Left lung (tissue), 10 donors: ENCODE data around the gene PJVK. TPM values are rescaled to one million over a fixed set of nuclear protein-coding genes. Genes with fewer than 3 reads are reported as not detected.

Experiments used
- ATAC-seq: fragments of 200-7000 bp; cut with Tn5 transposase; one replicate; pipeline ENCODE4 v1.9.1; 2020; ENCODE audit warnings: moderate library complexity
- DNase-seq, 4 donors: peaks; one replicate each; pipeline ENCODE4 v3.0.0-alpha.2; 2013 to 2020
- H3K27ac ChIP-seq, 2 donors: fragments of 200-600 bp; sonication (generic) in 1 of 2; one replicate each; pipeline versions ENCODE4 v1.5.0 to v1.8.0; 2020 to 2021
- H3K27me3 ChIP-seq, 2 donors: fragments of 200-600 bp; sonication (generic) in 1 of 2; one replicate each; pipeline versions ENCODE4 v1.5.0 to v1.8.0; 2020 to 2021
- H3K36me3 ChIP-seq, 2 donors: fragments of 200-600 bp; sonication (generic) in 1 of 2; one replicate each; pipeline versions ENCODE4 v1.5.0 to v1.8.0; 2020 to 2021
- H3K4me1 ChIP-seq, 2 donors: fragments of 200-600 bp; one replicate each; pipeline ENCODE4 v1.8.0; 2021
- H3K4me3 ChIP-seq, 2 donors: fragments of 200-600 bp; sonication (generic) in 1 of 2; one replicate each; pipeline versions ENCODE4 v1.5.0 to v1.8.0; 2020 to 2021; ENCODE audit warnings: mild to moderate bottlenecking in 1 of 2
- H3K9me3 ChIP-seq, 2 donors: fragments of 200-600 bp; sonication (generic) in 1 of 2; one replicate each; pipeline versions ENCODE4 v1.5.0 to v1.8.0; 2020 to 2021
- CTCF ChIP-seq, 2 donors: fragments of 200-600 bp; sonication (generic) in 1 of 2; IDR thresholded peaks; one replicate each; pipeline versions ENCODE4 v1.5.0 to v1.8.0; 2021; ENCODE audit warnings: antibody characterized with exemption in 2 of 2
- intact Hi-C, 2 donors: fragments of 100-400 bp; cut with DNase I; formaldehyde crosslinking; loops; one replicate each; pipeline versions ENCODE4 v1.11.2 to v1.14.2; 2022
- polyA plus RNA-seq, 6 donors: library from polyadenylated mRNA; unstranded; fragments of 120-200 nt; gene quantifications; one replicate each; pipeline ENCODE4 v1.2.1, GENCODE V29; 2013; ENCODE audit not compliant: insufficient read length in 6 of 6
- total RNA-seq, 2 donors: library from RNA; stranded (reverse); fragmentation: NEBNext Ultra II Directional; extraction: Animal tissue kit (Norgen Biotek cat#: 25700); gene quantifications; one replicate each; pipeline ENCODE4 v1.2.1, GENCODE V29; 2021
- donor health status: DM: no; HTN: yes; CAD: no.
- donor health status: DM: no; HTN: no; CAD: no.

PJVK gene
- total and polyA plus RNA-seq, 8 donors: 2.0 to 13.7 (median 11.3) TPM

GRCh38 chr2:178496049-178496448 lies 44.9 kb downstream of the PJVK start:
- H3K36me3 ChIP-seq: peaks cover 0 to 87% of the 10 kb centered on the region in 2 donors

GRCh38 chr2:178498137-178498536 lies 47.0 kb downstream of the PJVK start:
- DNase-seq: no peak
- no peak for ATAC-seq
- intact Hi-C loops: no loop called here
- Histone ChIP-seq H3K27ac (no peak overlapping the region), H3K9me3 (no peaks in the 10 kb centered on the region), H3K4me1 (no peaks in the 10 kb centered on the region), H3K36me3 (peaks cover 0 to 97% of the 10 kb centered on the region in 2 donors), H3K27me3 (no peaks in the 10 kb centered on the region), H3K4me3 (no peak overlapping the region)
- TF ChIP-seq CTCF (IDR thresholded peaks at IDR 0.05): no peak

More at GRCh38 chr2:178496049-178496448, 44.9 kb downstream of the PJVK start:
- no peaks in the 10 kb centered on the region for H3K27me3 ChIP-seq
- no peak overlapping the region for H3K27ac ChIP-seq
- DNase-seq (no peak), ATAC-seq (no peak)
- H3K4me1 ChIP-seq: no peaks in the 10 kb centered on the region
- no peak overlapping the region for H3K4me3 ChIP-seq
- H3K9me3 ChIP-seq: no peaks in the 10 kb centered on the region
- intact Hi-C loops: no loop called here
- no peak for TF ChIP-seq CTCF (IDR thresholded peaks at IDR 0.05)

GRCh38 chr2:178499640-178500039 lies 48.5 kb downstream of the PJVK start:
- intact Hi-C loops: no loop called here
- no peak overlapping the region for H3K27ac ChIP-seq
- H3K27me3 ChIP-seq: no peaks in the 10 kb centered on the region
- no peaks in the 10 kb centered on the region for H3K9me3 ChIP-seq
- no peak for TF ChIP-seq CTCF (IDR thresholded peaks at IDR 0.05)
- no peaks in the 10 kb centered on the region for H3K4me1 ChIP-seq
- no peak for DNase-seq
- no peak for ATAC-seq
- H3K36me3 ChIP-seq: peaks cover 0 to 100% of the 10 kb centered on the region in 2 donors
- H3K4me3 ChIP-seq: no peak overlapping the region

- intact Hi-C loops: no loop called here
- peaks cover 0 to 79% of the 10 kb centered on the region in 2 donors for H3K36me3 ChIP-seq
- no peak for TF ChIP-seq CTCF (IDR thresholded peaks at IDR 0.05)
These were observed 51.6 kb downstream of the PJVK start for GRCh38 chr2:178502751-178503150.

GRCh38 chr2:178506101-178506500 lies 54.9 kb downstream of the PJVK start:
- H3K9me3 ChIP-seq: no peaks in the 10 kb centered on the region
- H3K27ac ChIP-seq: no peak overlapping the region
- DNase-seq (no peak), ATAC-seq (no peak)
- no peaks in the 10 kb centered on the region for H3K4me1 ChIP-seq
- TF ChIP-seq CTCF (IDR thresholded peaks at IDR 0.05): no peak
- intact Hi-C loops: no loop called here
- peaks cover 0 to 57% of the 10 kb centered on the region in 2 donors for H3K36me3 ChIP-seq
- no peaks in the 10 kb centered on the region for H3K27me3 ChIP-seq
- H3K4me3 ChIP-seq: no peak overlapping the region

More at GRCh38 chr2:178502751-178503150, 51.6 kb downstream of the PJVK start:
- Histone ChIP-seq H3K9me3 (no peaks in the 10 kb centered on the region), H3K27ac (no peak overlapping the region), H3K27me3 (no peaks in the 10 kb centered on the region), H3K4me3 (no peak overlapping the region), H3K4me1 (no peaks in the 10 kb centered on the region)
- no peak for ATAC-seq
- DNase-seq: no peak
